K562 (cell line): ENCODE measurements around the gene CNGA3. TPM values are rescaled to one million over a fixed set of nuclear protein-coding genes. Genes with fewer than 3 reads are reported as not detected.

Experiments
- ATAC-seq: fragments of 200-7000 bp; cut with Tn5 transposase; 3 replicates; pipeline ENCODE4 v1.9.1; 2020; ENCODE audit warnings: moderate library complexity
- BruUV-seq: library from RNA; stranded (reverse); fragments of 400-500 nt; replicated peaks from 2 replicates; lab custom pipeline; 2021; lab: Mats Ljungman, UMichigan
- CTCF ChIA-PET: fragments of 300-600 bp; formaldehyde crosslinking; extraction: SDS; loops from one replicate; lab custom pipeline; 2021; ENCODE audit warnings: low intra/inter-chr PET ratio; lab: Yijun Ruan, JAX
- POLR2A ChIA-PET: fragments of 300-600, 350-650 bp; sonication (Branson Sonifier 250); formaldehyde crosslinking; extraction: SDS; loops from one replicate; lab custom pipeline; 2021; ENCODE audit warnings: antibody characterized with exemption, inconsistent platforms; lab: Yijun Ruan, JAX
- DNase-seq, 4 experiments: peaks; one replicate each; pipeline versions ENCODE4 v3.0.0 to v3.0.0-alpha.2; 2011 to 2018; ENCODE audit warnings: low spot score in 3 of 4, mixed read lengths in 3 of 4; ENCODE audit errors: extremely low read depth in 1 of 4
- FAIRE-seq: peaks from 2 replicates; lab custom pipeline; 2011; peaks lifted over from hg19 to GRCh38; lab: Jason Lieb, UNC
- H2AFZ ChIP-seq: 2 replicates; pipeline ENCODE4 v1.6.0; 2011; ENCODE audit warnings: low read depth, low read length, control low read depth, inconsistent platforms
- H3K27ac ChIP-seq: fragments of 200-600 bp; 3 replicates; pipeline ENCODE4 v1.8.0; 2011; ENCODE audit warnings: low read depth, mild to moderate bottlenecking, control low read depth, inconsistent platforms, low read length, moderate library complexity, mixed read lengths; ENCODE audit errors: extremely low read depth
- H3K27me3 ChIP-seq, 2 experiments: fragments of 300-600 bp in 1 of 2; 2 replicates in 1 of 2; 3 replicates in 1 of 2; pipeline versions ENCODE4 v1.6.0 to v1.8.0; 2011; ENCODE audit warnings: inconsistent platforms in 2 of 2, low read length in 2 of 2, mild to moderate bottlenecking in 1 of 2, mixed read lengths in 1 of 2, moderate library complexity in 1 of 2; ENCODE audit not compliant: control insufficient read depth in 2 of 2, insufficient read depth in 2 of 2
- H3K36me3 ChIP-seq: fragments of 300-600 bp; 3 replicates; pipeline ENCODE4 v1.8.0; 2011; ENCODE audit warnings: mild to moderate bottlenecking, low read length, inconsistent platforms; ENCODE audit not compliant: control insufficient read depth, insufficient read depth
- H3K4me1 ChIP-seq, 2 experiments: fragments of 200-600 bp in 1 of 2; replicated peaks in 1 of 2; 2 replicates in 1 of 2; 3 replicates in 1 of 2; pipeline versions ENCODE4 v1.5.1 to v1.8.0; 2011; ENCODE audit warnings: inconsistent platforms in 2 of 2, low read length in 2 of 2, mild to moderate bottlenecking in 1 of 2, mixed read lengths in 1 of 2, moderate library complexity in 1 of 2; ENCODE audit not compliant: control insufficient read depth in 2 of 2, insufficient read depth in 2 of 2
- H3K4me2 ChIP-seq: 2 replicates; pipeline ENCODE4 v1.6.1; 2011; ENCODE audit warnings: low read length, control low read depth, inconsistent platforms, mixed read lengths; ENCODE audit not compliant: insufficient read depth
- H3K4me3 ChIP-seq: fragments of 200-600 bp; sonication (generic), shearing (Covaris generic); 2 replicates; pipeline ENCODE4 v1.5.1; 2016; ENCODE audit warnings: control low read depth, inconsistent platforms
- H3K79me2 ChIP-seq: fragments of 200-600 bp; 3 replicates; pipeline ENCODE4 v1.8.0; 2011; ENCODE audit warnings: low read length, inconsistent platforms; ENCODE audit not compliant: control insufficient read depth, insufficient read depth
- H3K9ac ChIP-seq, 2 experiments: 2 replicates each; pipeline versions ENCODE4 v1.6.0 to v1.6.1; 2011; ENCODE audit warnings: low read depth in 2 of 2, low read length in 2 of 2, control low read depth in 1 of 2, inconsistent platforms in 1 of 2, mild to moderate bottlenecking in 1 of 2, mixed read lengths in 1 of 2; ENCODE audit not compliant: insufficient read depth in 1 of 2
- H3K9me1 ChIP-seq: one replicate; pipeline ENCODE4 v1.6.0; 2011; ENCODE audit warnings: inconsistent platforms, mild to moderate bottlenecking, low read length, moderate library complexity; ENCODE audit not compliant: control insufficient read depth, insufficient read depth
- H3K9me3 ChIP-seq: replicated peaks from 2 replicates; pipeline ENCODE4 v1.5.1; 2011; ENCODE audit warnings: low read depth, low read length, inconsistent platforms; ENCODE audit not compliant: control insufficient read depth, insufficient read depth
- H4K20me1 ChIP-seq: replicated peaks from 2 replicates; pipeline ENCODE4 v1.6.1; 2011; ENCODE audit warnings: low read length, inconsistent platforms, mixed read lengths; ENCODE audit not compliant: control insufficient read depth, insufficient read depth
- CREB3L1 ChIP-seq: fragments of 450-650 bp; IDR thresholded peaks from 2 replicates; pipeline ENCODE4 v1.6.1; 2014; ENCODE audit warnings: low read depth, mild to moderate bottlenecking, moderate library complexity, borderline replicate concordance
- RUNX1 ChIP-seq: sonication (generic); IDR thresholded peaks from 2 replicates; pipeline ENCODE4 v1.6.1; 2016; ENCODE audit warnings: antibody characterized with exemption, low read depth
- TFE3 ChIP-seq: fragments of 450-650 bp; formaldehyde crosslinking; IDR thresholded peaks from 2 replicates; pipeline ENCODE4 v1.4.0; 2020; ENCODE audit warnings: mild to moderate bottlenecking, mixed read lengths
- WGBS: fragments of 100-300 bp; shearing (Covaris generic); methylation state at CpG from one replicate; pipeline ENCODE4 v1.1.6; 2016; ENCODE audit warnings: low coverage, mixed read lengths; ENCODE audit not compliant: insufficient coverage; ENCODE audit errors: missing lambda C conversion rate; 5-methylcytosine and 5-hydroxymethylcytosine counted together
- in situ Hi-C: fragments of 300-500 bp; cut with MboI; formaldehyde crosslinking; loops from 4 replicates; pipeline ENCODE4 v1.15.0; 2018; ENCODE audit warnings: inconsistent platforms, mixed read lengths
- intact Hi-C: fragments of 100-400 bp; cut with micrococcal nuclease; formaldehyde crosslinking; loops from 2 replicates; pipeline ENCODE4 v1.14.2; 2022
- polyA plus RNA-seq, 8 experiments: library from polyadenylated mRNA; depleted of rRNA in 4 of 8; stranded (reverse) in 5 of 8; unstranded in 3 of 8; fragments of >200 nt; fragmentation: Nextera tagmentation in 2 of 8; fragmentation: Illumina TruSeq in 1 of 8; extraction: Ambion mirVana in 2 of 8; extraction: Trizol in 1 of 8; gene quantifications; 2 replicates each; pipeline versions ENCODE4 v1.2.1 to v1.2.3, GENCODE V29; 2011 to 2014; ENCODE audit warnings: inconsistent platforms in 1 of 8, missing spikeins in 1 of 8
- total RNA-seq, 7 experiments: library from RNA; depleted of rRNA in 6 of 7; stranded (reverse); fragments of >200 nt in 6 of 7; fragmentation: Illumina TruSeq in 2 of 7; extraction: Trizol in 2 of 7; gene quantifications; 2 replicates each; pipeline versions ENCODE4 v1.2.1 to v1.2.3, GENCODE V29; 2011 to 2021; ENCODE audit warnings: low replicate concordance in 1 of 7

CNGA3 gene
- total and polyA plus RNA-seq, 9 of the 15 experiments (the other 6 are each of a cell fraction or from before 2014, with no cell fraction given): not detected

- no peak for TF ChIP-seq RUNX1
These were observed 28.8 kb downstream of the CNGA3 start (continued) for GRCh38 chr2:98374958-98375570.

GRCh38 chr2:98376301-98376910, 30.1 kb downstream of the CNGA3 start:
- no peak overlapping the region for H2AFZ ChIP-seq
- H4K20me1 ChIP-seq: no peaks in the 10 kb centered on the region; the same call in 1 of the 2 replicates
- no peaks in the 10 kb centered on the region for H3K4me1 ChIP-seq
- no peak overlapping the region for H3K4me3 ChIP-seq
- DNase-seq: no peak
- TF ChIP-seq TFE3: peak; percentile 6; the same call in 1 of the 2 replicates
- no peak for TF ChIP-seq CREB3L1
- H3K9ac ChIP-seq: no peak overlapping the region
- no TSS peak for BruUV-seq
- FAIRE-seq: no peak
- WGBS: 0% methylated on average over 6 of the region's 6 CpGs
- H3K4me2 ChIP-seq: no peak overlapping the region
- no peak for ATAC-seq
- H3K36me3 ChIP-seq: no peaks in the 10 kb centered on the region
- POLR2A ChIA-PET: no interaction called here
- in situ Hi-C loops: loop anchor here (25.0 kb wide), 1 partner anchor 564 kb away; no protein-coding TSS in a partner anchor
- CTCF ChIA-PET: no interaction called here
- H3K9me3 ChIP-seq: no peaks in the 10 kb centered on the region
- H3K27ac ChIP-seq: no peak overlapping the region
- H3K9me1 ChIP-seq: peaks cover 3% of the 10 kb centered on the region
- H3K79me2 ChIP-seq: no peaks in the 10 kb centered on the region
- H3K27me3 ChIP-seq: peaks cover 27 to 69% of the 10 kb centered on the region in 2 experiments
- intact Hi-C loops: no loop called here
